GM12801 (cell line): ENCODE measurements around the gene CALCOCO1.

Source experiments
- CTCF ChIP-seq: IDR thresholded peaks from one replicate; pipeline ENCODE4 v1.5.1; 2011; ENCODE audit warnings: control low read depth; ENCODE audit not compliant: insufficient read length; ENCODE audit errors: extremely low read depth

CALCOCO1 gene

GRCh38 chr12:53701518-53702264, 25.6 kb downstream of the CALCOCO1 start:
- no peak for TF ChIP-seq CTCF

GRCh38 chr12:53700567-53700966, 26.7 kb downstream of the CALCOCO1 start:
- no peak for TF ChIP-seq CTCF

GRCh38 chr12:53699678-53700025, 27.6 kb downstream of the CALCOCO1 start:
- TF ChIP-seq CTCF, result no peak

- TF ChIP-seq CTCF, result no peak
These were observed 28.1 kb downstream of the CALCOCO1 start for GRCh38 chr12:53698948-53699677.

- no peak for TF ChIP-seq CTCF
These were observed 30.5 kb downstream of the CALCOCO1 start for GRCh38 chr12:53696655-53697331.

GRCh38 chr12:53696285-53696654, 31.0 kb downstream of the CALCOCO1 start:
- TF ChIP-seq CTCF, result no peak
